Measurements from ENCODE around the gene RECQL5.

DNA sequence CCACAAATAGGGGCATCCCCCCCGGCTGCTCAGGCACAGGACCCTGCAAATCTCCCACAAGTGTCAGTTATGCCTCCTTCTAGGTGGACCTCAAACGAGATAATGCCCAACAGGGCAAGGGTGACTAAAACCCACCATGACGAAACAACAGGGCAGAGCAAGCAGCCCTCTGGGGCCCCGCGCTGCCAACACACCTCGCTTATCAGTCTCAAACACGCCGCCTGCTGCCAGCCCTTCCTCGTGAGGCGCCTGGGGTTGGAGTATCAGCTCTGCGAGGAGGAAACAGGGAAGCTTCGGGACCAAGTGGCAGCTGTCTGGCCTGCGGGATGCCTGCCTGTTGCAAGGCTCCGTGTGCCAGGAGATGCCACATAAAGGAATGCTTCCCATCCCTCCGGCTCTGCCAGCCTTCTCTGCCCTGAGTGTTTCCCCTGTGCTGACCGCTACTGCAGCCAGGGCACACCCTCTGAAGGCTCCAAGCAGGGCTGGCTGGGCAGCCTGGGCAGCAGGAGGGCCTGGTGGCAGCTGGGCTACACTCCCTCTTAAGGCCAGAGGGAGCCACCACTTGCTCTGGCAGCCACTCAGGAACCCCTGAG, 31.2 kb downstream of the RECQL5 start:
- TF ChIP-seq POLR2A (IDR thresholded peaks at IDR 0.05): no peak
- TF ChIP-seq, protein P1, sequence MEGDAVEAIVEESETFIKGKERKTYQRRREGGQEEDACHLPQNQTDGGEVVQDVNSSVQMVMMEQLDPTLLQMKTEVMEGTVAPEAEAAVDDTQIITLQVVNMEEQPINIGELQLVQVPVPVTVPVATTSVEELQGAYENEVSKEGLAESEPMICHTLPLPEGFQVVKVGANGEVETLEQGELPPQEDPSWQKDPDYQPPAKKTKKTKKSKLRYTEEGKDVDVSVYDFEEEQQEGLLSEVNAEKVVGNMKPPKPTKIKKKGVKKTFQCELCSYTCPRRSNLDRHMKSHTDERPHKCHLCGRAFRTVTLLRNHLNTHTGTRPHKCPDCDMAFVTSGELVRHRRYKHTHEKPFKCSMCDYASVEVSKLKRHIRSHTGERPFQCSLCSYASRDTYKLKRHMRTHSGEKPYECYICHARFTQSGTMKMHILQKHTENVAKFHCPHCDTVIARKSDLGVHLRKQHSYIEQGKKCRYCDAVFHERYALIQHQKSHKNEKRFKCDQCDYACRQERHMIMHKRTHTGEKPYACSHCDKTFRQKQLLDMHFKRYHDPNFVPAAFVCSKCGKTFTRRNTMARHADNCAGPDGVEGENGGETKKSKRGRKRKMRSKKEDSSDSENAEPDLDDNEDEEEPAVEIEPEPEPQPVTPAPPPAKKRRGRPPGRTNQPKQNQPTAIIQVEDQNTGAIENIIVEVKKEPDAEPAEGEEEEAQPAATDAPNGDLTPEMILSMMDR (IDR thresholded peaks at IDR 0.05): no peak
